Osteoblast (primary cell): Measurements from ENCODE around the gene ZPLD1. TPM values are rescaled to one million over a fixed set of nuclear protein-coding genes. Genes with fewer than 3 reads are reported as not detected.

Experiments
- DNase-seq: peaks from one replicate; pipeline ENCODE4 v3.0.0; 2011; ENCODE audit warnings: low spot score, mixed read lengths; ENCODE audit not compliant: insufficient read length; ENCODE audit errors: missing footprints
- H2AFZ ChIP-seq: 2 replicates; pipeline ENCODE4 v1.6.0; 2011; ENCODE audit warnings: mild to moderate bottlenecking, low read length
- H3K27ac ChIP-seq: 2 replicates; pipeline ENCODE4 v1.5.1; 2011; ENCODE audit warnings: mild to moderate bottlenecking, low read depth, low read length, moderate library complexity
- H3K27me3 ChIP-seq: 2 replicates; pipeline ENCODE4 v1.6.0; 2012; ENCODE audit warnings: mild to moderate bottlenecking, control low read depth, inconsistent platforms, low read length, moderate library complexity; ENCODE audit not compliant: insufficient read depth
- H3K36me3 ChIP-seq: 2 replicates; pipeline ENCODE4 v1.5.1; 2011; ENCODE audit warnings: mild to moderate bottlenecking, low read length, control low read depth, moderate library complexity; ENCODE audit not compliant: insufficient read depth
- H3K4me1 ChIP-seq: 2 replicates; pipeline ENCODE4 v1.5.1; 2011; ENCODE audit warnings: mild to moderate bottlenecking, low read length, control low read depth, moderate library complexity; ENCODE audit not compliant: insufficient read depth
- H3K4me2 ChIP-seq: 2 replicates; pipeline ENCODE4 v1.6.0; 2011; ENCODE audit warnings: mild to moderate bottlenecking, low read length; ENCODE audit not compliant: insufficient read depth
- H3K4me3 ChIP-seq: fragments of 200-600 bp; sonication (generic); 3 replicates; pipeline ENCODE4 v1.5.1; 2012; ENCODE audit warnings: mild to moderate bottlenecking, low read length, inconsistent platforms; ENCODE audit not compliant: insufficient read depth
- H3K79me2 ChIP-seq: 2 replicates; pipeline ENCODE4 v1.6.0; 2012; ENCODE audit warnings: mild to moderate bottlenecking, low read length, control low read depth, inconsistent platforms; ENCODE audit not compliant: insufficient read depth
- H3K9me3 ChIP-seq: 2 replicates; pipeline ENCODE4 v1.5.1; 2011; ENCODE audit warnings: low read depth, low read length, control low read depth
- H4K20me1 ChIP-seq: 2 replicates; pipeline ENCODE4 v1.6.0; 2012; ENCODE audit warnings: mild to moderate bottlenecking, low read length, control low read depth; ENCODE audit not compliant: insufficient read depth
- CTCF ChIP-seq: IDR thresholded peaks from 2 replicates; pipeline ENCODE4 v1.5.1; 2011; ENCODE audit warnings: mild to moderate bottlenecking, low read depth, low read length, moderate library complexity; ENCODE audit errors: extremely low read depth
- total RNA-seq: library from RNA; depleted of rRNA; stranded (reverse); fragments of >200 nt; gene quantifications from 2 replicates; pipeline ENCODE4 v1.2.3, GENCODE V29; 2012

ZPLD1 gene
- total RNA-seq, 1 donor = not detected

GRCh38 chr3:102394517-102394916, 40.3 kb upstream of the ZPLD1 start:
- DNase-seq = no peak
- Histone ChIP-seq H2AFZ (no peak overlapping the region), H4K20me1 (no peaks in the 10 kb centered on the region), H3K27me3 (no peaks in the 10 kb centered on the region), H3K4me3 (no peak overlapping the region), H3K4me1 (no peaks in the 10 kb centered on the region), H3K27ac (no peak overlapping the region), H3K9me3 (no peaks in the 10 kb centered on the region), H3K79me2 (no peaks in the 10 kb centered on the region), H3K36me3 (no peaks in the 10 kb centered on the region), H3K4me2 (no peak overlapping the region)
- no peak for TF ChIP-seq CTCF

- H3K27me3 ChIP-seq = no peaks in the 10 kb centered on the region
Measured at GRCh38 chr3:102398176-102398575, 36.6 kb upstream of the ZPLD1 start.

GRCh38 chr3:102398666-102399065, 36.1 kb upstream of the ZPLD1 start:
- no peaks in the 10 kb centered on the region for H3K36me3 ChIP-seq
- H3K4me2 ChIP-seq = no peak overlapping the region
- DNase-seq = no peak
- TF ChIP-seq CTCF = no peak
- no peak overlapping the region for H2AFZ ChIP-seq
- H3K9me3 ChIP-seq = no peaks in the 10 kb centered on the region
- no peaks in the 10 kb centered on the region for H3K79me2 ChIP-seq
- no peaks in the 10 kb centered on the region for H3K27me3 ChIP-seq
- no peak overlapping the region for H3K4me3 ChIP-seq
- H4K20me1 ChIP-seq = no peaks in the 10 kb centered on the region
- no peak overlapping the region for H3K27ac ChIP-seq
- H3K4me1 ChIP-seq = no peaks in the 10 kb centered on the region

More at GRCh38 chr3:102398176-102398575, 36.6 kb upstream of the ZPLD1 start:
- no peaks in the 10 kb centered on the region for H4K20me1 ChIP-seq
- H2AFZ ChIP-seq = no peak overlapping the region
- H3K4me1 ChIP-seq = no peaks in the 10 kb centered on the region
- H3K4me2 ChIP-seq = no peak overlapping the region
- no peak overlapping the region for H3K4me3 ChIP-seq
- no peak for DNase-seq
- H3K9me3 ChIP-seq = no peaks in the 10 kb centered on the region
- TF ChIP-seq CTCF = no peak
- H3K27ac ChIP-seq = no peak overlapping the region
- H3K79me2 ChIP-seq = no peaks in the 10 kb centered on the region
- no peaks in the 10 kb centered on the region for H3K36me3 ChIP-seq

GRCh38 chr3:102400142-102400541, 34.7 kb upstream of the ZPLD1 start:
- Histone ChIP-seq H3K4me3 (no peak overlapping the region), H3K36me3 (no peaks in the 10 kb centered on the region), H3K4me2 (no peak overlapping the region), H4K20me1 (no peaks in the 10 kb centered on the region), H2AFZ (peak overlapping the region; percentile 5), H3K4me1 (no peaks in the 10 kb centered on the region), H3K27me3 (no peaks in the 10 kb centered on the region), H3K9me3 (no peaks in the 10 kb centered on the region), H3K79me2 (no peaks in the 10 kb centered on the region), H3K27ac (no peak overlapping the region)
- DNase-seq = no peak
- no peak for TF ChIP-seq CTCF
